ENCODE data around the gene HBD.

GRCh38 chr11:5267033-5267563 lies 32.8 kb upstream of the HBD start:
- TF ChIP-seq POLR2A (IDR thresholded peaks at IDR 0.05) (no peak), CTCF (IDR thresholded peaks at IDR 0.05) (no peak), POLR2AphosphoS5 (IDR thresholded peaks at IDR 0.05) (no peak), EP300 (IDR thresholded peaks at IDR 0.05) (no peak)
